HepG2 (cell line): ENCODE measurements around the gene EYA2. TPM values are rescaled to one million over a fixed set of nuclear protein-coding genes. Genes with fewer than 3 reads are reported as not detected.

Experiments
- ATAC-seq: fragments of 200-7000 bp; cut with Tn5 transposase; 3 replicates; pipeline ENCODE4 v1.9.1; 2020; ENCODE audit warnings: mild to moderate bottlenecking, moderate library complexity
- BruUV-seq: library from RNA; stranded (reverse); fragments of 400-500 nt; replicated peaks from 2 replicates; lab custom pipeline; 2021; lab: Mats Ljungman, UMichigan
- CTCF ChIA-PET: fragments of 300-600 bp; formaldehyde crosslinking; extraction: SDS; loops from one replicate; lab custom pipeline; 2021; ENCODE audit warnings: low total read pairs, inconsistent platforms, low intra/inter-chr PET ratio; lab: Yijun Ruan, JAX
- POLR2A ChIA-PET: fragments of 350-600 bp; sonication (Branson Sonifier 250); formaldehyde crosslinking; loops from one replicate; lab custom pipeline; 2020; ENCODE audit warnings: antibody characterized with exemption, inconsistent platforms; lab: Yijun Ruan, JAX
- DNase-seq: peaks from one replicate; pipeline ENCODE4 v3.0.0-alpha.2; 2015; ENCODE audit warnings: low spot score
- FAIRE-seq: peaks from 3 replicates; lab custom pipeline; 2011; peaks lifted over from hg19 to GRCh38; lab: Jason Lieb, UNC
- H2AFZ ChIP-seq: one replicate; pipeline ENCODE4 v1.6.1; 2011; ENCODE audit warnings: low read length, inconsistent platforms
- H3K27ac ChIP-seq: fragments of 300-600 bp; 3 replicates; pipeline ENCODE4 v1.8.0; 2011; ENCODE audit warnings: mixed run types, mild to moderate bottlenecking, mixed read lengths, low read length, inconsistent platforms; ENCODE audit not compliant: insufficient read depth; ENCODE audit errors: extremely low read length
- H3K27me3 ChIP-seq, 2 experiments: fragments of 200-600 bp in 1 of 2; 2 replicates in 1 of 2; 3 replicates in 1 of 2; pipeline versions ENCODE4 v1.6.0 to v1.8.0; 2011; ENCODE audit warnings: low read length in 2 of 2, mild to moderate bottlenecking in 2 of 2, moderate library complexity in 2 of 2, inconsistent platforms in 1 of 2; ENCODE audit not compliant: insufficient read depth in 2 of 2, control insufficient read depth in 1 of 2
- H3K36me3 ChIP-seq, 2 experiments: fragments of 200-600 bp in 1 of 2; replicated peaks in 1 of 2; 2 replicates in 1 of 2; 3 replicates in 1 of 2; pipeline versions ENCODE4 v1.5.1 to v1.8.0; 2011; ENCODE audit warnings: low read length in 2 of 2, inconsistent platforms in 1 of 2; ENCODE audit not compliant: insufficient read depth in 2 of 2, control insufficient read depth in 1 of 2
- H3K4me1 ChIP-seq: 2 replicates; pipeline ENCODE4 v1.5.1; 2012; ENCODE audit warnings: low read length, inconsistent platforms; ENCODE audit not compliant: insufficient read depth
- H3K4me2 ChIP-seq: 2 replicates; pipeline ENCODE4 v1.6.0; 2011; ENCODE audit warnings: low read depth, low read length, inconsistent platforms
- H3K4me3 ChIP-seq, 3 experiments: fragments of 200-600 bp in 1 of 3; sonication (generic), shearing (Covaris generic) in 1 of 3; replicated peaks in 1 of 3; 2 replicates each; pipeline ENCODE4 v1.5.1; 2011 to 2016; ENCODE audit warnings: low read length in 3 of 3, inconsistent platforms in 2 of 3, low read depth in 2 of 3, mild to moderate bottlenecking in 2 of 3, control low read depth in 1 of 3, mixed read lengths in 1 of 3; ENCODE audit not compliant: insufficient read depth in 1 of 3
- H3K79me2 ChIP-seq: one replicate; pipeline ENCODE4 v1.6.1; 2011; ENCODE audit warnings: low read length, inconsistent platforms; ENCODE audit not compliant: insufficient read depth
- H3K9ac ChIP-seq: 2 replicates; pipeline ENCODE4 v1.6.0; 2011; ENCODE audit warnings: mild to moderate bottlenecking, low read depth, low read length, inconsistent platforms; ENCODE audit not compliant: insufficient read depth
- H3K9me3 ChIP-seq: 2 replicates; pipeline ENCODE4 v1.5.1; 2012; ENCODE audit warnings: mild to moderate bottlenecking, low read length
- H4K20me1 ChIP-seq: 2 replicates; pipeline ENCODE4 v1.6.0; 2011; ENCODE audit warnings: inconsistent platforms, mild to moderate bottlenecking, low read length, moderate library complexity; ENCODE audit not compliant: insufficient read depth
- CAMTA2 ChIP-seq: sonication (generic); formaldehyde crosslinking; IDR thresholded peaks from 2 replicates; pipeline ENCODE4 v1.4.0; 2020; ENCODE audit warnings: mild to moderate bottlenecking, missing genetic modification reagents, borderline replicate concordance
- GFI1 ChIP-seq: sonication (generic); formaldehyde crosslinking; IDR thresholded peaks from 2 replicates; pipeline ENCODE4 v1.5.0; 2020; ENCODE audit warnings: missing genetic modification reagents, mild to moderate bottlenecking, borderline replicate concordance
- JDP2 ChIP-seq: sonication (generic); formaldehyde crosslinking; IDR thresholded peaks from 2 replicates; pipeline ENCODE4 v1.8.1; 2022; ENCODE audit warnings: missing genetic modification reagents, borderline replicate concordance
- KDM2A ChIP-seq: sonication (generic); formaldehyde crosslinking; IDR thresholded peaks from 2 replicates; pipeline ENCODE4 v1.4.0; 2020; ENCODE audit warnings: low read depth, missing genetic modification reagents, borderline replicate concordance
- SP140L ChIP-seq: sonication (generic); formaldehyde crosslinking; IDR thresholded peaks from 2 replicates; pipeline ENCODE4 v1.4.0; 2020; ENCODE audit warnings: missing genetic modification reagents, borderline replicate concordance
- SSRP1 ChIP-seq: IDR thresholded peaks from 2 replicates; pipeline ENCODE4 v1.6.1; 2016; ENCODE audit warnings: control low read depth
- TGIF2 ChIP-seq: IDR thresholded peaks from 2 replicates; pipeline ENCODE4 v1.6.1; 2016; ENCODE audit warnings: control low read depth, missing compliant biosample characterization
- THAP7 ChIP-seq: sonication (generic); formaldehyde crosslinking; IDR thresholded peaks from 2 replicates; pipeline ENCODE4 v1.8.1; 2023; ENCODE audit warnings: mild to moderate bottlenecking, missing genetic modification reagents
- THAP8 ChIP-seq: sonication (generic); formaldehyde crosslinking; IDR thresholded peaks from 2 replicates; pipeline ENCODE4 v1.5.1; 2020; ENCODE audit warnings: missing genetic modification reagents, mild to moderate bottlenecking, borderline replicate concordance
- TRAFD1 ChIP-seq: sonication (generic); formaldehyde crosslinking; IDR thresholded peaks from 2 replicates; pipeline ENCODE4 v1.5.1; 2020; ENCODE audit warnings: missing genetic modification reagents, mild to moderate bottlenecking, borderline replicate concordance
- ZBTB34 ChIP-seq: sonication (generic); formaldehyde crosslinking; IDR thresholded peaks from 2 replicates; pipeline ENCODE4 v1.8.0; 2022; ENCODE audit warnings: mild to moderate bottlenecking, missing genetic modification reagents
- ZNF263 ChIP-seq: sonication (generic); formaldehyde crosslinking; IDR thresholded peaks from 2 replicates; pipeline ENCODE4 v1.4.0; 2020; ENCODE audit warnings: missing genetic modification reagents
- WGBS: methylation state at CpG from one replicate; pipeline ENCODE4 v1.1.6; 2017; ENCODE audit warnings: low lambda C conversion rate; 5-methylcytosine and 5-hydroxymethylcytosine counted together
- in situ Hi-C: cut with HindIII; loops from 2 replicates; pipeline ENCODE4 v1.10.0; 2017; ENCODE audit warnings: low pct_unique_long_range_greater_than_20kb; ENCODE audit not compliant: extremely low pct_ligation_motif_present
- intact Hi-C: fragments of 100-400 bp; cut with micrococcal nuclease; formaldehyde crosslinking; loops from one replicate; pipeline ENCODE4 v1.10.0; 2022; ENCODE audit not compliant: unreplicated experiment
- polyA plus RNA-seq, 8 experiments: library from polyadenylated mRNA; depleted of rRNA in 3 of 8; stranded (reverse) in 7 of 8; unstranded in 1 of 8; fragments of >200 nt; fragmentation: Illumina TruSeq in 4 of 8; extraction: Trizol in 4 of 8; gene quantifications; 2 replicates each; pipeline versions ENCODE4 v1.2.1 to v1.2.3, GENCODE V29; 2011 to 2016; ENCODE audit warnings: low read depth in 4 of 8, missing spikeins in 1 of 8, mixed read lengths in 1 of 8; ENCODE audit not compliant: insufficient read depth in 1 of 8
- total RNA-seq, 5 experiments: library from RNA; depleted of rRNA; stranded (reverse); fragments of >200 nt; fragmentation: Illumina TruSeq; extraction: Trizol; gene quantifications; 2 replicates each; pipeline ENCODE4 v1.2.3, GENCODE V29; 2016; ENCODE audit warnings: low read depth in 1 of 5

The EYA2 gene
- total and polyA plus RNA-seq, 2 of the 13 experiments (the other 11 are each of a cell fraction or from before 2014, with no cell fraction given) = not detected

- no peak for TF ChIP-seq ZBTB34 (CRISPR knock-in tag)
- no peak for TF ChIP-seq CAMTA2 (CRISPR knock-in tag)
Measured at GRCh38 chr20:47030271-47030810, 135.7 kb downstream of the EYA2 start (continued).

- H3K36me3 ChIP-seq = no peaks in the 10 kb centered on the region
- peaks cover 14% of the 10 kb centered on the region for H3K9me3 ChIP-seq
- intact Hi-C loops = no loop called here
- no peak overlapping the region for H3K27ac ChIP-seq
- in situ Hi-C loops = no loop called here
- no peak for DNase-seq
- no peak overlapping the region for H2AFZ ChIP-seq
- WGBS = 22% methylated on average over 7 of the region's 7 CpGs
- no TSS peak for BruUV-seq
- CTCF ChIA-PET = no interaction called here
- FAIRE-seq = no peak
- H3K4me1 ChIP-seq = peaks cover 12% of the 10 kb centered on the region
- H3K79me2 ChIP-seq = no peaks in the 10 kb centered on the region
- POLR2A ChIA-PET = no interaction called here
- TF ChIP-seq JDP2 (CRISPR knock-in tag) = no peak
- no peak for TF ChIP-seq TRAFD1 (CRISPR knock-in tag)
- no peak for TF ChIP-seq ZNF263 (CRISPR knock-in tag)
- no peak for TF ChIP-seq SSRP1 (CRISPR knock-in tag)
- no peak for TF ChIP-seq KDM2A (CRISPR knock-in tag)
- TF ChIP-seq SP140L = no peak
- TF ChIP-seq TGIF2 (CRISPR knock-in tag) = no peak
- TF ChIP-seq THAP7 (CRISPR knock-in tag) = no peak
- no peak for TF ChIP-seq THAP8 (CRISPR knock-in tag)
- TF ChIP-seq GFI1 (CRISPR knock-in tag) = no peak
- H3K4me2 ChIP-seq = no peak overlapping the region
- no peaks in the 10 kb centered on the region for H4K20me1 ChIP-seq
- H3K4me3 ChIP-seq = no peak overlapping the region
- H3K9ac ChIP-seq = no peak overlapping the region
- ATAC-seq = no peak
- peaks cover 0 to 4% of the 10 kb centered on the region in 2 experiments; a peak in 1 of 5 replicates for H3K27me3 ChIP-seq
Measured at GRCh38 chr20:47031004-47031403, 136.4 kb downstream of the EYA2 start.
